HepG2 (cell line): ENCODE results near the gene NOTCH4. TPM values are rescaled to one million over a fixed set of nuclear protein-coding genes. Genes with fewer than 3 reads are reported as not detected.
A peak's percentile ranks its signal among the peaks of the same experiment; 100 is the strongest.

Source experiments
- CENPX ChIP-seq: sonication (generic); formaldehyde crosslinking; IDR thresholded peaks from 2 replicates; pipeline ENCODE4 v1.9.0; 2021; ENCODE audit warnings: mild to moderate bottlenecking, missing genetic modification reagents, moderate library complexity
- GATA4 ChIP-seq: sonication (generic); IDR thresholded peaks from 2 replicates; pipeline ENCODE4 v1.6.1; 2016; ENCODE audit warnings: antibody characterized with exemption, low read depth, borderline replicate concordance
- GLI4 ChIP-seq: sonication (generic); formaldehyde crosslinking; IDR thresholded peaks from 2 replicates; pipeline ENCODE4 v1.5.1; 2020; ENCODE audit warnings: missing genetic modification reagents, mild to moderate bottlenecking, moderate library complexity, borderline replicate concordance
- HOMEZ ChIP-seq: IDR thresholded peaks from 2 replicates; pipeline ENCODE4 v1.6.1; 2016; ENCODE audit warnings: low read depth
- IRX3 ChIP-seq: sonication (generic); formaldehyde crosslinking; IDR thresholded peaks from 2 replicates; pipeline ENCODE4 v1.8.1; 2023; ENCODE audit warnings: mild to moderate bottlenecking, low read depth, missing genetic modification reagents, borderline replicate concordance
- JUNB ChIP-seq: sonication (generic); formaldehyde crosslinking; IDR thresholded peaks from 2 replicates; pipeline ENCODE4 v1.8.0; 2022; ENCODE audit warnings: missing genetic modification reagents, mild to moderate bottlenecking, borderline replicate concordance
- MEIS2 ChIP-seq: sonication (generic); formaldehyde crosslinking; IDR thresholded peaks from 2 replicates; pipeline ENCODE4 v1.9.0; 2021; ENCODE audit warnings: mild to moderate bottlenecking, missing genetic modification reagents
- MIXL1 ChIP-seq: IDR thresholded peaks from 2 replicates; pipeline ENCODE4 v1.6.1; 2016
- NFATC3 ChIP-seq: sonication (generic); formaldehyde crosslinking; IDR thresholded peaks from 2 replicates; pipeline ENCODE4 v1.5.1; 2020; ENCODE audit warnings: mild to moderate bottlenecking, missing genetic modification reagents
- NR1H2 ChIP-seq: sonication (generic); formaldehyde crosslinking; IDR thresholded peaks from 2 replicates; pipeline ENCODE4 v1.8.1; 2022; ENCODE audit warnings: low read depth, missing genetic modification reagents, borderline replicate concordance
- NRL ChIP-seq: sonication (generic); formaldehyde crosslinking; IDR thresholded peaks from 2 replicates; pipeline ENCODE4 v1.5.0; 2020; ENCODE audit warnings: missing genetic modification reagents, mild to moderate bottlenecking, moderate library complexity, borderline replicate concordance
- PHF8 ChIP-seq: sonication (generic); formaldehyde crosslinking; IDR thresholded peaks from 2 replicates; pipeline ENCODE4 v1.5.0; 2020; ENCODE audit warnings: missing genetic modification reagents
- SETDB1 ChIP-seq: sonication (generic); formaldehyde crosslinking; IDR thresholded peaks from 2 replicates; pipeline ENCODE4 v1.5.1; 2020; ENCODE audit warnings: missing genetic modification reagents, mild to moderate bottlenecking, borderline replicate concordance
- SIN3A ChIP-seq: IDR thresholded peaks from 2 replicates; pipeline ENCODE4 v1.6.1; 2011; ENCODE audit warnings: low read depth, mild to moderate bottlenecking, control low read depth, low read length, borderline replicate concordance
- TBL1XR1 ChIP-seq: fragments of 150-350 bp; IDR thresholded peaks from 2 replicates; pipeline ENCODE4 v1.6.1; 2014; ENCODE audit warnings: borderline replicate concordance, low read length; ENCODE audit not compliant: partially characterized antibody
- TEAD2 ChIP-seq: sonication (generic); formaldehyde crosslinking; IDR thresholded peaks from 2 replicates; pipeline ENCODE4 v1.9.0; 2021; ENCODE audit warnings: missing genetic modification reagents
- TP53 ChIP-seq: sonication (generic); formaldehyde crosslinking; conservative IDR thresholded peaks from 2 replicates; pipeline ENCODE4 v1.4.0; 2020; ENCODE audit warnings: missing genetic modification reagents
- ZNF326 ChIP-seq: sonication (generic); formaldehyde crosslinking; IDR thresholded peaks from 2 replicates; pipeline ENCODE4 v1.4.0; 2020; ENCODE audit warnings: missing genetic modification reagents, borderline replicate concordance
- ZNF569 ChIP-seq: sonication (generic); formaldehyde crosslinking; IDR thresholded peaks from 2 replicates; pipeline ENCODE4 v1.5.0; 2020; ENCODE audit warnings: mild to moderate bottlenecking, missing genetic modification reagents, moderate library complexity, borderline replicate concordance
- ZNF704 ChIP-seq: sonication (generic); formaldehyde crosslinking; IDR thresholded peaks from 2 replicates; pipeline ENCODE4 v1.8.1; 2023; ENCODE audit warnings: mild to moderate bottlenecking, inconsistent platforms, moderate library complexity, missing genetic modification reagents, borderline replicate concordance
- polyA plus RNA-seq, 8 experiments: library from polyadenylated mRNA; depleted of rRNA in 3 of 8; stranded (reverse) in 7 of 8; unstranded in 1 of 8; fragments of >200 nt; fragmentation: Illumina TruSeq in 4 of 8; extraction: Trizol in 4 of 8; gene quantifications; 2 replicates each; pipeline versions ENCODE4 v1.2.1 to v1.2.3, GENCODE V29; 2011 to 2016; ENCODE audit warnings: low read depth in 4 of 8, missing spikeins in 1 of 8, mixed read lengths in 1 of 8; ENCODE audit not compliant: insufficient read depth in 1 of 8
- total RNA-seq, 5 experiments: library from RNA; depleted of rRNA; stranded (reverse); fragments of >200 nt; fragmentation: Illumina TruSeq; extraction: Trizol; gene quantifications; 2 replicates each; pipeline ENCODE4 v1.2.3, GENCODE V29; 2016; ENCODE audit warnings: low read depth in 1 of 5
- TF ChIP-seq, protein P1 (sequence below): sonication (generic); formaldehyde crosslinking; IDR thresholded peaks from 2 replicates; pipeline ENCODE4 v1.8.0; 2022; ENCODE audit warnings: missing genetic modification reagents, mild to moderate bottlenecking, moderate library complexity, borderline replicate concordance
- TF ChIP-seq, protein P2 (sequence below): IDR thresholded peaks from 2 replicates; pipeline ENCODE4 v1.6.1; 2016; ENCODE audit warnings: missing biosample characterization, missing genetic modification reagents, low read depth

The NOTCH4 gene
- total and polyA plus RNA-seq, 2 of the 13 experiments (the other 11 are each of a cell fraction or from before 2014, with no cell fraction given), result 0.51 to 0.83 TPM

GRCh38 chr6:32178547-32179440, 45.1 kb downstream of the NOTCH4 start (continued):
- no peak for TF ChIP-seq ZNF569 (CRISPR knock-in tag)
- TF ChIP-seq SETDB1 (CRISPR knock-in tag), result no peak
- peak; percentile 45; the same call in 1 of the 2 replicates for TF ChIP-seq GATA4
- TF ChIP-seq NRL (CRISPR knock-in tag), result no peak
- TF ChIP-seq ZNF326 (CRISPR knock-in tag), result no peak
- no peak for TF ChIP-seq IRX3
- peak; percentile 42; the same call in 1 of the 2 replicates for TF ChIP-seq JUNB
- no peak for TF ChIP-seq MIXL1 (CRISPR knock-in tag)
- TF ChIP-seq SIN3A, result peak; percentile 34; the same call in 1 of the 2 replicates
- peak; percentile 12; the same call in 1 of the 2 replicates for TF ChIP-seq MEIS2 (CRISPR knock-in tag)
- no peak for TF ChIP-seq GLI4 (CRISPR knock-in tag)
- TF ChIP-seq, protein P1, sequence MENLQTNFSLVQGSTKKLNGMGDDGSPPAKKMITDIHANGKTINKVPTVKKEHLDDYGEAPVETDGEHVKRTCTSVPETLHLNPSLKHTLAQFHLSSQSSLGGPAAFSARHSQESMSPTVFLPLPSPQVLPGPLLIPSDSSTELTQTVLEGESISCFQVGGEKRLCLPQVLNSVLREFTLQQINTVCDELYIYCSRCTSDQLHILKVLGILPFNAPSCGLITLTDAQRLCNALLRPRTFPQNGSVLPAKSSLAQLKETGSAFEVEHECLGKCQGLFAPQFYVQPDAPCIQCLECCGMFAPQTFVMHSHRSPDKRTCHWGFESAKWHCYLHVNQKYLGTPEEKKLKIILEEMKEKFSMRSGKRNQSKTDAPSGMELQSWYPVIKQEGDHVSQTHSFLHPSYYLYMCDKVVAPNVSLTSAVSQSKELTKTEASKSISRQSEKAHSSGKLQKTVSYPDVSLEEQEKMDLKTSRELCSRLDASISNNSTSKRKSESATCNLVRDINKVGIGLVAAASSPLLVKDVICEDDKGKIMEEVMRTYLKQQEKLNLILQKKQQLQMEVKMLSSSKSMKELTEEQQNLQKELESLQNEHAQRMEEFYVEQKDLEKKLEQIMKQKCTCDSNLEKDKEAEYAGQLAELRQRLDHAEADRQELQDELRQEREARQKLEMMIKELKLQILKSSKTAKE, result 0 out of 2 replicates have a peak, but pooled peaks have one; percentile 22
- TF ChIP-seq HOMEZ, result peak; percentile 13; the same call in 1 of the 2 replicates
- TF ChIP-seq TP53 (CRISPR knock-in tag), result no peak
- TF ChIP-seq, protein P2, sequence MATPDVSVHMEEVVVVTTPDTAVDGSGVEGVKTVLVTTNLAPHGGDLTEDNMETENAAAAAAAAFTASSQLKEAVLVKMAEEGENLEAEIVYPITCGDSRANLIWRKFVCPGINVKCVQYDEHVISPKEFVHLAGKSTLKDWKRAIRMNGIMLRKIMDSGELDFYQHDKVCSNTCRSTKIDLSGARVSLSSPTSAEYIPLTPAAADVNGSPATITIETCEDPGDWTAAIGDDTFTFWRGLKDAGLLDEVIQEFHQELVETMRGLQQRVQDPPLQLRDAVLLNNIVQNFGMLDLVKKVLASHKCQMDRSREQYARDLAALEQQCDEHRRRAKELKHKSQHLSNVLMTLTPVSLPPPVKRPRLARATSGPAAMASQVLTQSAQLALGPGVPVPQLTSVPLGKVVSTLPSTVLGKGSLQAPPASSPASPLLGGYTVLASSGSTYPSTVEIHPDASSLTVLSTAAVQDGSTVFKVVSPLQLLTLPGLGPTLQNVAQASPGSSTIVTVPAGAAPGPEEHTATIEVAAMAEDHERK, result no peak
- no peak for TF ChIP-seq CENPX (CRISPR knock-in tag)
- peak; percentile 34 for TF ChIP-seq PHF8 (CRISPR knock-in tag)
- no peak for TF ChIP-seq TBL1XR1
- no peak for TF ChIP-seq NFATC3
- TF ChIP-seq TEAD2 (CRISPR knock-in tag), result no peak
- no peak for TF ChIP-seq ZNF704 (CRISPR knock-in tag)
- no peak for TF ChIP-seq NR1H2 (CRISPR knock-in tag)
